Fibroblast of lung (primary cell): ENCODE results near the gene RFTN2. TPM values are rescaled to one million over a fixed set of nuclear protein-coding genes. Genes with fewer than 3 reads are reported as not detected.

Experiments
- DNase-seq, 2 donors: peaks; one replicate each; pipeline versions ENCODE4 v3.0.0 to v3.0.0-alpha.2; 2010; ENCODE audit warnings: low read depth in 2 of 2
- H2AFZ ChIP-seq: 2 replicates; pipeline ENCODE4 v1.5.1; 2012; ENCODE audit warnings: low read length, control low read depth, inconsistent platforms
- H3K27ac ChIP-seq: 2 replicates; pipeline ENCODE4 v1.5.1; 2011; ENCODE audit warnings: low read length, control low read depth; ENCODE audit not compliant: insufficient read depth
- H3K27me3 ChIP-seq: 2 replicates; pipeline ENCODE4 v1.5.1; 2011; ENCODE audit warnings: mild to moderate bottlenecking, low read length; ENCODE audit not compliant: control insufficient read depth, insufficient read depth
- H3K36me3 ChIP-seq: 2 replicates; pipeline ENCODE4 v1.5.1; 2011; ENCODE audit warnings: low read length; ENCODE audit not compliant: control insufficient read depth, insufficient read depth
- H3K4me1 ChIP-seq: 2 replicates; pipeline ENCODE4 v1.5.1; 2011; ENCODE audit warnings: low read length; ENCODE audit not compliant: control insufficient read depth, insufficient read depth; ENCODE audit errors: extremely low read depth
- H3K4me2 ChIP-seq: 2 replicates; pipeline ENCODE4 v1.5.1; 2011; ENCODE audit warnings: low read length, control low read depth; ENCODE audit not compliant: insufficient read depth; ENCODE audit errors: extremely low read depth
- H3K4me3 ChIP-seq, 4 experiments: fragments of 200-600 bp in 1 of 4; sonication (generic) in 1 of 4; replicated peaks in 1 of 4; 2 replicates each; pipeline ENCODE4 v1.5.1; 2011 to 2016; ENCODE audit warnings: low read length in 4 of 4, low read depth in 3 of 4, mild to moderate bottlenecking in 3 of 4, control low read depth in 2 of 4, inconsistent platforms in 1 of 4, mixed read lengths in 1 of 4; ENCODE audit not compliant: insufficient read depth in 1 of 4; ENCODE audit errors: control extremely low read depth in 1 of 4
- H3K79me2 ChIP-seq: 2 replicates; pipeline ENCODE4 v1.5.1; 2012; ENCODE audit warnings: mild to moderate bottlenecking, low read length, inconsistent platforms; ENCODE audit not compliant: control insufficient read depth, insufficient read depth
- H3K9ac ChIP-seq: 2 replicates; pipeline ENCODE4 v1.5.1; 2011; ENCODE audit warnings: mild to moderate bottlenecking, low read length, control low read depth; ENCODE audit not compliant: insufficient read depth
- H3K9me3 ChIP-seq: 2 replicates; pipeline ENCODE4 v1.5.1; 2012; ENCODE audit warnings: low read depth, low read length; ENCODE audit not compliant: control insufficient read depth, insufficient read depth
- H4K20me1 ChIP-seq: 2 replicates; pipeline ENCODE4 v1.5.1; 2011; ENCODE audit warnings: low read length; ENCODE audit not compliant: control insufficient read depth, insufficient read depth; ENCODE audit errors: extremely low read depth
- CTCF ChIP-seq, 2 donors: IDR thresholded peaks in 1 of 2; conservative IDR thresholded peaks in 1 of 2; 1 replicate in 1 of 2; 2 replicates in 1 of 2; pipeline ENCODE4 v1.5.1; 2011 to 2012; ENCODE audit warnings: low read length in 2 of 2, control low read depth in 1 of 2, inconsistent platforms in 1 of 2, low read depth in 1 of 2, mild to moderate bottlenecking in 1 of 2
- EZH2 ChIP-seq: IDR thresholded peaks from 2 replicates; pipeline ENCODE4 v1.5.1; 2012; ENCODE audit warnings: low read length, control low read depth, mild to moderate bottlenecking; ENCODE audit errors: missing control alignments
- polyA plus RNA-seq, 2 donors: library from polyadenylated mRNA; depleted of rRNA in 1 of 2; stranded (reverse) in 1 of 2; unstranded in 1 of 2; fragments of >200 nt; gene quantifications; 2 replicates each; pipeline ENCODE4 v1.2.1, GENCODE V29; 2011 to 2012; ENCODE audit warnings: missing spikeins in 1 of 2
- total RNA-seq: library from RNA; depleted of rRNA; stranded (reverse); fragments of >200 nt; gene quantifications from 2 replicates; pipeline ENCODE4 v1.2.1, GENCODE V29; 2014

Gene RFTN2
- total and polyA plus RNA-seq, 2 donors (not counting 1 experiment from before 2014, with no cell fraction given): 0.95 to 10.2 TPM

GRCh38 chr2:197606180-197606579, 69.2 kb downstream of the RFTN2 start:
- H3K79me2 ChIP-seq: no peaks in the 10 kb centered on the region
- no peak for DNase-seq
- no peak overlapping the region for H3K4me3 ChIP-seq
- H3K36me3 ChIP-seq: no peaks in the 10 kb centered on the region
- H3K27ac ChIP-seq: no peak overlapping the region
- no peaks in the 10 kb centered on the region for H3K9me3 ChIP-seq
- no peak overlapping the region for H3K4me2 ChIP-seq
- no peak overlapping the region for H2AFZ ChIP-seq
- TF ChIP-seq CTCF (conservative IDR thresholded peaks at IDR 0.05 in 1 of 2, IDR thresholded peaks at IDR 0.05 in 1 of 2; ENCODE audit: low read depth in 1 of 2, low read length in 2 of 2): no peak
- no peak for TF ChIP-seq EZH2
- H3K27me3 ChIP-seq: no peaks in the 10 kb centered on the region
- H3K9ac ChIP-seq: no peak overlapping the region
- H3K4me1 ChIP-seq: no peaks in the 10 kb centered on the region
- no peaks in the 10 kb centered on the region for H4K20me1 ChIP-seq

- Histone ChIP-seq H3K27me3 (no peaks in the 10 kb centered on the region), H3K4me2 (no peak overlapping the region), H3K27ac (no peak overlapping the region), H2AFZ (no peak overlapping the region), H3K4me3 (no peak overlapping the region), H4K20me1 (no peaks in the 10 kb centered on the region), H3K79me2 (no peaks in the 10 kb centered on the region), H3K36me3 (no peaks in the 10 kb centered on the region), H3K4me1 (no peaks in the 10 kb centered on the region), H3K9ac (no peak overlapping the region), H3K9me3 (no peaks in the 10 kb centered on the region)
- DNase-seq: no peak
- TF ChIP-seq EZH2 (no peak), CTCF (conservative IDR thresholded peaks at IDR 0.05 in 1 of 2, IDR thresholded peaks at IDR 0.05 in 1 of 2; ENCODE audit: low read depth in 1 of 2, low read length in 2 of 2) (no peak)
These were observed 71.1 kb downstream of the RFTN2 start for GRCh38 chr2:197604117-197604860.

GRCh38 chr2:197601726-197602125, 73.7 kb downstream of the RFTN2 start:
- TF ChIP-seq CTCF (conservative IDR thresholded peaks at IDR 0.05 in 1 of 2, IDR thresholded peaks at IDR 0.05 in 1 of 2; ENCODE audit: low read depth in 1 of 2, low read length in 2 of 2) (no peak), EZH2 (no peak)
- Histone ChIP-seq H3K4me3 (no peak overlapping the region), H3K4me1 (no peaks in the 10 kb centered on the region), H3K27me3 (no peaks in the 10 kb centered on the region), H3K9ac (no peak overlapping the region), H2AFZ (no peak overlapping the region), H3K79me2 (no peaks in the 10 kb centered on the region), H3K27ac (no peak overlapping the region), H3K4me2 (no peak overlapping the region), H3K36me3 (no peaks in the 10 kb centered on the region), H3K9me3 (no peaks in the 10 kb centered on the region), H4K20me1 (no peaks in the 10 kb centered on the region)
- no peak for DNase-seq
